Vagina (tissue), 2 donors: ENCODE data around the gene RNMT. TPM values are rescaled to one million over a fixed set of nuclear protein-coding genes. Genes with fewer than 3 reads are reported as not detected.
"Not testable (repeated sequence)": the region's sequence is repeated elsewhere in the genome, so short reads cannot be mapped to it uniquely, and the experiment has no call there.

Source experiments
- DNase-seq, 2 donors: peaks; one replicate each; pipeline ENCODE4 v3.0.0-alpha.2; 2017; ENCODE audit errors: extremely low spot score in 2 of 2
- H3K27ac ChIP-seq: fragments of 200-600 bp; sonication (generic); one replicate; pipeline ENCODE4 v1.5.1; 2019
- H3K27me3 ChIP-seq: fragments of 200-600 bp; sonication (generic); one replicate; pipeline ENCODE4 v1.5.1; 2019
- H3K36me3 ChIP-seq, 2 donors: fragments of 200-600 bp; sonication (generic); one replicate each; pipeline ENCODE4 v1.5.1; 2017 to 2019
- H3K4me1 ChIP-seq: fragments of 200-600 bp; sonication (generic); one replicate; pipeline ENCODE4 v1.5.1; 2019
- H3K4me3 ChIP-seq, 2 donors: fragments of 200-600 bp; sonication (generic); 1 replicate in 1 of 2; 2 replicates in 1 of 2; pipeline ENCODE4 v1.5.1; 2016 to 2019
- H3K9me3 ChIP-seq: fragments of 200-600 bp; sonication (generic); one replicate; pipeline ENCODE4 v1.5.1; 2019
- CTCF ChIP-seq, 3 experiments: fragments of 450-650 bp in 2 of 3; fragments of 200-600 bp in 1 of 3; sonication (generic) in 1 of 3; IDR thresholded peaks; one replicate each; pipeline ENCODE4 v1.5.1; 2017 to 2019; ENCODE audit warnings: antibody characterized with exemption in 3 of 3, mild to moderate bottlenecking in 2 of 3, moderate library complexity in 2 of 3
- POLR2A ChIP-seq, 2 donors: fragments of 450-650 bp; IDR thresholded peaks; one replicate each; pipeline ENCODE4 v1.6.1; 2017; ENCODE audit warnings: antibody characterized with exemption in 2 of 2, mild to moderate bottlenecking in 2 of 2, moderate library complexity in 2 of 2
- POLR2AphosphoS5 ChIP-seq, 2 donors: sonication (generic); formaldehyde crosslinking; IDR thresholded peaks; one replicate each; pipeline ENCODE4 v1.9.0; 2017; ENCODE audit warnings: antibody characterized with exemption in 2 of 2, mild to moderate bottlenecking in 2 of 2, low read depth in 1 of 2; ENCODE audit not compliant: insufficient read depth in 1 of 2
- intact Hi-C: fragments of 100-400 bp; cut with DNase I; formaldehyde crosslinking; loops from one replicate; pipeline ENCODE4 v1.15.1; 2023
- total RNA-seq: library from RNA; depleted of rRNA; stranded (reverse); fragments of >200 nt; gene quantifications from one replicate; pipeline ENCODE4 v1.2.3, GENCODE V29; 2016

The RNMT gene
- total RNA-seq, 1 donor from 2014 or later, result 12.8 TPM

GRCh38 chr18:13688191-13689136 lies 38.0 kb upstream of the RNMT start:
- Histone ChIP-seq H3K4me3 (no peak overlapping the region), H3K9me3 (no peaks in the 10 kb centered on the region), H3K27me3 (no peaks in the 10 kb centered on the region), H3K4me1 (no peaks in the 10 kb centered on the region), H3K36me3 (no peaks in the 10 kb centered on the region), H3K27ac (no peak overlapping the region)
- DNase-seq, result no peak
- no peak for TF ChIP-seq POLR2A (IDR thresholded peaks at IDR 0.05)
- no peak for TF ChIP-seq POLR2AphosphoS5 (IDR thresholded peaks at IDR 0.05; ENCODE audit: insufficient read depth in 1 of 2, low read depth in 1 of 2)
- no peak for TF ChIP-seq CTCF (IDR thresholded peaks at IDR 0.05)
- intact Hi-C loops, result no loop called here

GRCh38 chr18:13690060-13690459 lies 36.4 kb upstream of the RNMT start:
- H3K27me3 ChIP-seq, DNase-seq, H3K27ac ChIP-seq, H3K4me1 ChIP-seq, H3K36me3 ChIP-seq, H3K4me3 ChIP-seq, intact Hi-C loops, H3K9me3 ChIP-seq: not testable (repeated sequence)

GRCh38 chr18:13695337-13695736 lies 31.1 kb upstream of the RNMT start:
- H3K36me3 ChIP-seq, DNase-seq, H3K27me3 ChIP-seq, H3K9me3 ChIP-seq, H3K27ac ChIP-seq, H3K4me1 ChIP-seq, intact Hi-C loops, H3K4me3 ChIP-seq: not testable (repeated sequence)

GRCh38 chr18:13696961-13697360 lies 29.5 kb upstream of the RNMT start:
- no peaks in the 10 kb centered on the region for H3K27me3 ChIP-seq
- TF ChIP-seq POLR2AphosphoS5 (IDR thresholded peaks at IDR 0.05; ENCODE audit: insufficient read depth in 1 of 2, low read depth in 1 of 2), result no peak
- TF ChIP-seq POLR2A (IDR thresholded peaks at IDR 0.05), result no peak
- no peak for TF ChIP-seq CTCF (IDR thresholded peaks at IDR 0.05)
- no peaks in the 10 kb centered on the region for H3K9me3 ChIP-seq
- H3K27ac ChIP-seq, result no peak overlapping the region
- no peaks in the 10 kb centered on the region for H3K36me3 ChIP-seq
- intact Hi-C loops, result no loop called here
- DNase-seq, result no peak
- H3K4me3 ChIP-seq, result no peak overlapping the region
- no peaks in the 10 kb centered on the region for H3K4me1 ChIP-seq

- Histone ChIP-seq H3K27me3 (no peaks in the 10 kb centered on the region), H3K36me3 (no peaks in the 10 kb centered on the region), H3K27ac (no peak overlapping the region), H3K4me3 (no peak overlapping the region), H3K4me1 (no peaks in the 10 kb centered on the region), H3K9me3 (peaks cover 5% of the 10 kb centered on the region)
- TF ChIP-seq POLR2AphosphoS5 (IDR thresholded peaks at IDR 0.05; ENCODE audit: insufficient read depth in 1 of 2, low read depth in 1 of 2) (no peak), CTCF (IDR thresholded peaks at IDR 0.05) (no peak), POLR2A (IDR thresholded peaks at IDR 0.05) (no peak)
- DNase-seq, result no peak
- intact Hi-C loops, result no loop called here
Observed at GRCh38 chr18:13700153-13700552, 26.3 kb upstream of the RNMT start.

- Histone ChIP-seq H3K4me3 (no peak overlapping the region), H3K27ac (no peak overlapping the region), H3K36me3 (no peaks in the 10 kb centered on the region), H3K9me3 (peaks cover 5% of the 10 kb centered on the region), H3K4me1 (no peaks in the 10 kb centered on the region), H3K27me3 (no peaks in the 10 kb centered on the region)
- no peak for DNase-seq
- intact Hi-C loops, result no loop called here
- no peak for TF ChIP-seq POLR2A (IDR thresholded peaks at IDR 0.05)
- TF ChIP-seq POLR2AphosphoS5 (IDR thresholded peaks at IDR 0.05; ENCODE audit: insufficient read depth in 1 of 2, low read depth in 1 of 2), result no peak
- no peak for TF ChIP-seq CTCF (IDR thresholded peaks at IDR 0.05)
Observed at GRCh38 chr18:13703899-13704298, 22.6 kb upstream of the RNMT start.
